Parietal lobe (tissue), 1 donor: ENCODE measurements around the gene CMTR1. TPM values are rescaled to one million over a fixed set of nuclear protein-coding genes. Genes with fewer than 3 reads are reported as not detected.

Source experiments
- total RNA-seq: library from RNA; depleted of rRNA; stranded (reverse); fragments of >200 nt; gene quantifications from one replicate; pipeline ENCODE4 v1.2.3, GENCODE V29; 2014

The CMTR1 gene
- total RNA-seq: 57.0 TPM

DNA sequence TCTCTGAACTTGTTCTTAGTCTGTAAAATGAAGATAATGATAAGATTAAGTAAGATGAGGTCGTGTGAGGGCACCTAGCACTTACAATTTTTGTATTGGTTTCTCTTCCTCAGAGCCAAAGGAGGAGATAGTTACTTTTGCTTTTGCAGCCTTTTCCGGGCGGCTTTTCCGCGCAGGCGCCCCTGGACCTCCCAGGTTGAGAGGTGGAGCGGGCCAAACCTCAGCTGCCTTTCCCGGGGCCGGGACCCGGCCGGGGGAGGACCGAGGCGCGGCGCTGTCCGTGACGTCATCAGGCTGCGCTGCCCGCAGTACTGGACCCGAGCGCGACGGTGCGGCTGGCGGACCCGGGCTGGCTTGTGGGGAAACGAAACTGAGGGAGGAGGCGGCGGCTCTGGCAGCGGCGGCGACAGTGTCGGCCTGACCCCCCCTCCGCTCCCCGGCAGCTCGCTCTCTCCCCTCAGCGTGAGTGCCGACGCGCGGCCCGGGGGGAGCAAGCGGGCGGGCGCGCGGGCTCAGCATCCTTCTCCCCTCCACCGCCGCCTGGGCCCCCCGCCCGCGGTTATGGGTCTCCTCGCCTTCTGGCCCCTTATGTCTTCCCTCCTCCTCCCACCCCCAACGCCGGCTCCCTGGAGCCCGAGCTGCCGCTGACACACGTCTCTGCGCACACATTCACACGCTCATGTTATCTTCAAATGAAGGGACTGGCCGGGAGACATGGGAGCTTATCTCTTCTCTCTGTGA lies at the start of gene CMTR1:
TSS of gene CMTR1 (plus strand) at position 306 of the 741 bp plus-strand sequence. CDS start 2,409 bp downstream, outside the sequence.

DNA sequence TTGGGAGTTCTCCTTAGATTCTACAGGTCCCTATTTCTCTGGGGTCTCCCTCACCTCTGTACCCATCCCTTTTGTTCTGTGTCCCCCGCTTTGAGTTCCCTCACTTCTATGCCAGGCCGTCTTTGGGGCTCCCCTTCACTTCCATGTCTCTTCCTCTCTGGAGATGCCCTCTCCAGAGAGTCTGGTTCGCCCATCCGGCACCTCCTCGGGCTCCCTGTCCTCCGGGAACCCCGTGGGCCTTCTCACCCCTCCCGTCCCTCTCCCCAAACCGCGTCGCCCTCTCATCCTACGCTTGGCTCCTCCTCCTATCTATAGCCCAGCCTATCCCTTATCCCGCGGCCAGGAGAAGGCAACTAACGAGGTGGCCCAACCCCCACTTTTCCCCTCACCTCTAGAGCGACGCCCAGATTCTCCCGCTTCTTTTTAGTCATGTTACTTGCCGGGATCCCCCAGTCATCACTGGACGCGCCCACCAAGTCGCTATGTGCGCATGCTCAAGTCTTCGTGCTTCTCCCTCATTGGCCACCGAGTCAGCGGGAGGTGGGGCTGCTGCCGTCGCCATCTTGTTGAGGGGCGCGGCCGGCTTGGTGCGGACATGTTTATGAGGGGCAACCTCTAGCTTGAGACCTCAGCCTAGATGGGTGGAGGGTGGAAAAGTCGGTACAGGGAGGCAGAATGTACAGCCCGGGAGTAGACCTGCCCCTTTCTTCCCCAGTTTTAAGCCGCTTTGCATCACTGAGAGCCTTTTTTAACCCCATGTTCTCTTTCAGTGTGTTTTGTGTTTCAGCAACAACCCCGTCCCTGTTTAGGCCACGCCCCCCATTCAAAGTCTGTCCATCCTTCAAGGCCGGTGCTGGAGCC lies 66.6 kb downstream of the CMTR1 start, which contains the start of gene CCDC167:
TSS of gene CCDC167 (minus strand) at position 461 of the 861 bp plus-strand sequence. CDS start at position 431, 30 bp downstream.

Other genes starting within 250 kb of the CMTR1 start
- 10.6 TPM for gene TBC1D22B, start 175.4 kb upstream of the CMTR1 start, total RNA-seq
- not detected for gene TMEM217, start 175.1 kb upstream of the CMTR1 start, total RNA-seq
- gene RNF8, start 79.2 kb upstream of the CMTR1 start, total RNA-seq: 27.5 TPM
- 23.8 TPM for gene CCDC167, start 66.7 kb downstream of the CMTR1 start, total RNA-seq